Endometrial microvascular endothelial cells (primary cell): Measurements from ENCODE around the gene EGFR. TPM values are rescaled to one million over a fixed set of nuclear protein-coding genes. Genes with fewer than 3 reads are reported as not detected.

Experiments
- in situ Hi-C: cut with HindIII; loops from 2 replicates; pipeline ENCODE4 v1.10.0; 2017; ENCODE audit warnings: low sequenced_read_pairs, low pct_unique_long_range_greater_than_20kb; ENCODE audit errors: inconsistent ontology term
- total RNA-seq: library from RNA; depleted of rRNA; stranded (reverse); fragments of >200 nt; gene quantifications from one replicate; pipeline ENCODE4 v1.2.3, GENCODE V29; 2015; ENCODE audit errors: inconsistent ontology term

Gene EGFR
- total RNA-seq: 4.8 TPM

DNA sequence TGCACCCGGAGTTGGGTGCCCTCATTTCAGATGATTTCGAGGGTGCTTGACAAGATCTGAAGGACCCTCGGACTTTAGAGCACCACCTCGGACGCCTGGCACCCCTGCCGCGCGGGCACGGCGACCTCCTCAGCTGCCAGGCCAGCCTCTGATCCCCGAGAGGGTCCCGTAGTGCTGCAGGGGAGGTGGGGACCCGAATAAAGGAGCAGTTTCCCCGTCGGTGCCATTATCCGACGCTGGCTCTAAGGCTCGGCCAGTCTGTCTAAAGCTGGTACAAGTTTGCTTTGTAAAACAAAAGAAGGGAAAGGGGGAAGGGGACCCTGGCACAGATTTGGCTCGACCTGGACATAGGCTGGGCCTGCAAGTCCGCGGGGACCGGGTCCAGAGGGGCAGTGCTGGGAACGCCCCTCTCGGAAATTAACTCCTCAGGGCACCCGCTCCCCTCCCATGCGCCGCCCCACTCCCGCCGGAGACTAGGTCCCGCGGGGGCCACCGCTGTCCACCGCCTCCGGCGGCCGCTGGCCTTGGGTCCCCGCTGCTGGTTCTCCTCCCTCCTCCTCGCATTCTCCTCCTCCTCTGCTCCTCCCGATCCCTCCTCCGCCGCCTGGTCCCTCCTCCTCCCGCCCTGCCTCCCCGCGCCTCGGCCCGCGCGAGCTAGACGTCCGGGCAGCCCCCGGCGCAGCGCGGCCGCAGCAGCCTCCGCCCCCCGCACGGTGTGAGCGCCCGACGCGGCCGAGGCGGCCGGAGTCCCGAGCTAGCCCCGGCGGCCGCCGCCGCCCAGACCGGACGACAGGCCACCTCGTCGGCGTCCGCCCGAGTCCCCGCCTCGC lies at the start of gene EGFR:
Gene EGFR, plus strand, starts transcription at position 657 of the 830 bp plus-strand sequence. CDS start 261 bp downstream, outside the sequence.
- in situ Hi-C loops: loop anchor here (25.0 kb wide), 2 partner anchors 119 to 244 kb away; no protein-coding TSS in a partner anchor

DNA sequence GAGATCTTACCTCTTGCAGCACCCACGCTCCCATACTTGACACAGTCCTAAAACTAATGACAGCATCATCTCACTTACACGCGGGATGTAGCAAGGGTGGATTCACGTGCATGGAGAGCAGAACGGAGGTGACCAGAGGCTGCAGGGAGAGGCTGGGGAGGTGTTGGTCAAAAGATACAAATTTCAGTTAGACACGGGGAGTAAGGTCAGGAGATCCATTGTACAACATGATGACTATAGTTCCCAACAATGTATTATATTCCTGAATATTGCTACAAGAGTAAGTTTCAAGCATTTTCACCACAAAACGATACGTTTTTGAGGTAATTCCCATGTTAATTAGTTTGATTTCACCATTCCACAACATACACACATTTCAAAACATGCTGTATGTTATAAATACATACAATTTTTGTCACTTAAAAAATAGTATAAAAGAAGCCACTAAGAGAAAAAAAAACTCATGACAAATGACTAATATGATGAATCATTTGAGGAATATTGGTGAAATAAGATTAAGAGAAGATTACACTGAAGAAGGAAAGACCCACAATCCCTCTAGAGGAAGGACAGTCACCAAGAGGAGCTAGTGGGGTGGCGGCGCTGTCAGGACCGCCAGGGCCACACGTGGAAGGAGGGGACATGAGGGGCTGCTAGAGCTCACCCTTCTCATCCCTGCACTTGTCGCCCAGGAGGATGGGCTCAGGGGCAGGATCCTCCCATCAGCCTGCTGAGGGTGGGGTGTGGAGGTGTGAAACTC lies 49.4 kb upstream of the EGFR start:
- in situ Hi-C loops: no loop called here

DNA sequence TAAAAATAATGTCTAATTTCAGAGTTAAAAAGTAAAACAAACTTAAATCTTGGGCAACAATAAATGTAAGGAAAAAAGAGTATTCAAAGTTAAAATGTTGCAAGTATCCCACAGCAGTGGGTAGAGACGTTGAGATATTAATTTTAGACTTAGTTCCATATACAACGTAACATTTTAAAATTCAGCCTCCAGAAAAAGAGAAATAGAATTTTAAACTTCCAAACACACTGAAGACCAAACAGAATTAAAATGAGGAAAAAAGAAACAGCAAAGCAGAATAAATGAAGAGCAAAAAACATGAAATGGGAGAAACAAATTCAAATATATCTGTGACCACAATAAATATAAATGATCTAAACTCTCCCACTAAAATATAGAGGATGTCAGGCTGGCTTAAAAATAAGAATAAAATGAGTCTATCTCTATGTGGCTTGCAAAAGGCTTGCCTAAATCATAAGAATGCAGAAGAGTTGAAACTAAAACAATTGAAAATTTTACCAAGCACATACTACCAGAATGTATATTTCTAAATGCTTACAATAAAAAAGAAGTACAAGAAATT lies 46.0 kb upstream of the EGFR start:
- in situ Hi-C loops: no loop called here

DNA sequence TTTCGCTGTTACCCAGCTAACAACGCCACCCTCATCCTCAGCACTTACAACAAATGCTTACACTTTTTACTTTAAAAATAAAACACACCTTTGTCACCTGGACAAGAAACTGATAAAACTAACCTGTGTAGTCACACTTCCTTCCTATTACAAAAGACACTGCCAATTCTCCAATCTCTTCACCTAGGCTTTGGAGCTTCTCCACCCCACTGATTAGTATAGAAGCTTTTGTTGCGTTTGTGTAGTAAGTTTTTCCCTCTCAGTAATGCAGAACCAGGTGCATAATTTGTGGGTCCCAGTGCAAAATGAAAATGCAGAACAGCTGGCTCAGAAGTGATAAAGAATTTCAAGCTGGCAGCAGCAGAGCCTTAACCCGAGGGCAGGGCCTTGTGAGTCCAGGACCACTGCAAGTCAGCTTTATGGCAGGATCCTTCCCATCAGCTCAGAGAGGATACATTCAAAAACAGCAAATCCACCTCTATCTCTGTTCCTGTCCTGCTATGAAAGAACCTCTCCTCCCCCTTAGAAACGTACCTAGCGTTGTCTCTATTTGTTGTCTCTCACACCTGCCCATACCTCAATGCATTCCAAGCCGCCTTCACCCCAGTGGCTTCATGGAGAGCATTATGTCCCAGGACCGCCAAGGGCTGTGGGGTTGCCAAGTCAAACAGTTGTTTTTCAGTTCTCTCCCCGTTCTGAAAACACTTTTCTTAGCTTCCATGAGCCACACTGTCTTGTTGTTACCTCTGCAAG lies 40.3 kb upstream of the EGFR start:
- in situ Hi-C loops: no loop called here

DNA sequence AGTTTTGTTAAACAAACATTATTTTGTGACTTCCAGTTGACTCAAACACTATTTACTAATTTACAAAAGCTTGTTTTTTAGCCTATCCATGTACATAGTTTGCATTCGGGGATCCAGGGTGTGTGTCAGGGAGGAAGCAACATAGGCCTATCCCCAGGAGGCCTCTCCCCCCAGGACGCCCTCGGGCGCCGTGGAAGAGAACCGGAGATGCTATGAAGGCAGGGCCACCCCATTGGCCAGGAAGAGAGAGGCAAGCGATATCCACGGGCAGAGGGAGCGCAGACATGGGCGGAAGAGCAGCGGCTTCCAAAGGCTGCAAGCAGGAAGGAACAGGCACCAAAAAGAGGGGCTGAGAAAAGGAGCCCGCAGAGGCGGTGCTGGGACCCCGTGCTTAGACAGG lies 38.3 kb upstream of the EGFR start:
- in situ Hi-C loops: no loop called here

DNA sequence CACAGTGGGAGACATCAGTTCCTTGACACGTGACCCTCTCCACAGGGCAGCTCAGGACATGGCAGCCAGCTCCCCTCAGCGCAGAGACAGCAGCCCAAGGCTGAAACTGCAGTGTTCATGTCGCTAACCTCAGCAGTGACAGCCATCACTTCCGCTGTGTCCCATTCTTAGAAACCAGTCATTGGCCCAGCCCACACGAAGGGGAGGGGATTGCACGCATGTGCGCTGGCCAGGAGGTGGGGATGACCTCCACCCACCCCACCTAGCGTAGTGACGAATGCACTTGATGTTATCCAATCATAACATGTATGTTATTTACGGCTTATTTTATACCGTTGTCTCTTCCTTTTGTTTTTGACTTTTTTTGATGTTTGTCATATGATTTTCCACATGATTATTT lies 36.9 kb upstream of the EGFR start:
- in situ Hi-C loops: no loop called here

DNA sequence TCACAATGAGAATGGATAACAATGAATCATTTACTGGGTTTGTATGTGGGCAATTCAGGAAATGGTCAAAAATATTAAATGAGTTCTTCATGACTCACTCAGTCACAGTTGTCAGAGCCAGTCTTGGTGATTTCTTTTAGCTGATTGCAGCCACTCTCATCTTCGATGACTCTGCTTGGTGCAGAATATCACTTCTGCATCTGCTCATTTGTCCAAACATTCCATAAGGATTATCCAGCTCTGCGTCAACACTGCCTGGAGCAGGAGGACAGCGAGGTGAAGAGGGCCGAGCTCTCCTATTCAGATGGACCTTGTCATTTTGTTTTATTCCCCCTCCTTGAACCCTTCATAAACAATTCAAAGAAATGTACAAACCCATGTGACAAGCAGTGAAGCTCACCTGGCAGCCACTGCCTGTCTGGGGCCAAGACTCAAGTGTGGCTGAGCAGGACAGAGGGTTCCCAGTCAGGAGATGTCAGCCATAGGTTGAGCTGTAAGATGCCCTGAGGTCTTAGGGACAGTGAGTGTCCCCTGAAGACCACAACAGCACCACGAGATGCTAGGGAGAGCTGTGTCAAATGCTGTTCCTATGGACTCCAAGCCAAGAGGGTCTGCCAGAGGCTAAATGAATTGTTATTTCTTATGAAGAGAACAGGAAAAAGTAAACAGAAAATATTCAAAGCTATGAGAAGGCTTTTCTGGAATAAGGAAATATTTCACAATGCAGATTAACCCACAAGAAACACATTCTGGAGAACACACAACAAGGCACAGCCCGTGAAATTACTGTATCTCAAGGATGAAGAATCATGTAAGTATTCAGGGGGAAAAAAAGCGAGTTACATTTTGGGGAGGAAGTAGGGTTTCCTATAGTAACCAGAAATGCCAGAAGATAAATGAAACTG lies 33.1 kb upstream of the EGFR start:
- in situ Hi-C loops: no loop called here

DNA sequence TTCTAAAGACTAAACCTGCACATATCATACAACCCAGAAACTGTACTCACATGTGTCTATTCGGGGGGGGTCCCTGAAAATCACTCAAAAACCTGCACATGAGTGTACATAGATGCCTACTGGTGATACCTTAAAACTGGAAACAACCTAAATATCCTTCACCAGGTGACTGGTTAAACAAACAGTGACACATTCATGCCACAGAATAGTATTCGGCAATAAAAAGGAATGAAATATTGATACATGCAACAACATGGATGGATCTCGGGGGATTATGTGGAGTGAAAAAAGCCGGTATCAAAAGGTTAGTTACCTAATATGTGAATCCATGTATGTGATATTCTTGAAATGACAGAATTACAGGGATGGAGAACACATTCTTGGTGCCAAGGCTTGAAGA lies 32.1 kb upstream of the EGFR start:
- in situ Hi-C loops: no loop called here

DNA sequence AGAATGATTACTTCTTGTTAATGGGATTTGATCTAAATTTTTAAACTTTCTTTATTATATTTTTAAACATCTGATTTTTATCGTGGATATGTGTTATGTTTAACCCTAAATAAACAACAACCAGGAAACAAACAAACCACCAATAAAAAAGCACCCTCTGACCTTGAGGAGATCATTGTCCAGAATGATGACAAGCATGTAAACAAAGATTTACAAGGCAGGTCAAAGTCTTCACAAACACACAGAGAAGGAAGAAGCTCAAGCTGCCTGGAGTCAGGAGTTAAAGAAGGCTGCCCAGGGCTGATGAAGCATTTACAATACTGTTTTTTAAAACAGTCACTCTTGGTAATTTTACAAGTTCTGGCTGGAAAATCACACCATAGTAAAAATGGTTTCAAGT lies 31.0 kb upstream of the EGFR start:
- in situ Hi-C loops: no loop called here

DNA sequence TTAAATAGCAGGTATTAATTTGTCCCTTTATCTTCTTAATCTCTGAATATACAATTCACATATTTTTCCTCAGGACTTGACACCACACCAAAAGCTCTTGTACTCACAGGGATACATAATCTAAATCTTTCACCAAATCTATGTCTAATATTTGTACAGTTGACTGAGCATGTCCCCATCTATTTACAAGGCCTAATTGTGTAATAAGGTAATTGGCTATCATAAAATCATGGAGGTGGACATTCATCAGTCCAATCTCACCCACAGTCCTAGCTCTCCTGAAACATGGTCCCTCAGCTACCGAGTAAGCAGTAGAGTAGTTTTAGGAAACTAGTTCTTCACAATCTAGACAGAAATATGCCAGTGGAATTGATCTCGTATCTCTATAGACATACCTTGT lies 30.3 kb upstream of the EGFR start:
- in situ Hi-C loops: no loop called here

DNA sequence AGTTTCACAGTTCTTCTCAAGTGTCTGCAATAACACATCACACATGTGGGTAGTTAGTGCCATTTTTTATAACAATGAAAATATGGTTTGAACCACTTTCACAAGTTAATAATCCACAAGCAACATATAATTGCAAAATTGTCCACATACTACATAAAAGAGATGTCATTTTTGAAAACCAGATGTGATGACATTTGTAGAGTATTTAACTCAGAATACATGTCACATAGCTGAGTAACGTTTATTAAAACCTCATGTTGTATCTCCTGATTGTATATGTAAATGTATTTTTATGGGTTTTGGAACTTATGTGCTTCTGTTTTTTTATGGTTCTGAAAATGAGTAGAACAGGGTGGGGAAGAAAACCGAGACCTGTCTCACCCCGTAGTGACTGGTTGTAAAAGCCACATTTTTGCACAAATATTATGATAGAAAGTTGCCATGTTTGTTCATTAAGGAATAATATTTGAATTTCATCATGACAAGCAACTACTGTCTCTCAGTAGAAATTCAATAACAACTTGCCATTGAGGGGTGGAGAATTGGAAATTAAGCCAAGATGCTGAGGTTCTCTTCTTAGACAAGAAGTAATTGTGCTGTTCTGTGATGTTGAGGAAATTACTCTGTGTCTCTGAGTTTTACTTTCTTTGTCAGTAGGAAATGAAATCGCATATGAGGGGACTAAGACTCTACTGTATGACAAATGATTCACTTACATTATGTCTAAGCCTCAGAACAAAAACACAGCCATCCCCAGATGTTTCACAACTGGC lies 29.2 kb upstream of the EGFR start:
- in situ Hi-C loops: no loop called here

DNA sequence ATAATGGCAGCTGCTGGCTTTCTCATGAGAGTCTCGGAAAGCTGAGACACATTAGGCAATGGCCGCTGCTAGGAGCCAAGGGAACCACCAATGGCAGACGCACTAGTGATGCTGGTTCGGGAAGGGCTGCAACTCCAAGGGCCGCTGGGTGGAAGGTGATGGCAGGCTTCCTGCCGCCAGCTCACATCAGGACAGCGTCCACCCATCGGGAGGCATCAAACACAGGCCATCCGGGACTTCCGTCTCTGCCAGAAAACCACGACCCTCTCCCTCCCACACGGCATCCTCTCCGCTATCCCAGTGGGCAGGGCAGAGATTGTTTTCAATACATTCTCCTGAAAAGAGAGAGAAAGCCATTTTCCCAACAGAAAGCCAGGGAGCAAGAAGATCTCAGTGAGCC lies 27.5 kb upstream of the EGFR start:
- in situ Hi-C loops: no loop called here

DNA sequence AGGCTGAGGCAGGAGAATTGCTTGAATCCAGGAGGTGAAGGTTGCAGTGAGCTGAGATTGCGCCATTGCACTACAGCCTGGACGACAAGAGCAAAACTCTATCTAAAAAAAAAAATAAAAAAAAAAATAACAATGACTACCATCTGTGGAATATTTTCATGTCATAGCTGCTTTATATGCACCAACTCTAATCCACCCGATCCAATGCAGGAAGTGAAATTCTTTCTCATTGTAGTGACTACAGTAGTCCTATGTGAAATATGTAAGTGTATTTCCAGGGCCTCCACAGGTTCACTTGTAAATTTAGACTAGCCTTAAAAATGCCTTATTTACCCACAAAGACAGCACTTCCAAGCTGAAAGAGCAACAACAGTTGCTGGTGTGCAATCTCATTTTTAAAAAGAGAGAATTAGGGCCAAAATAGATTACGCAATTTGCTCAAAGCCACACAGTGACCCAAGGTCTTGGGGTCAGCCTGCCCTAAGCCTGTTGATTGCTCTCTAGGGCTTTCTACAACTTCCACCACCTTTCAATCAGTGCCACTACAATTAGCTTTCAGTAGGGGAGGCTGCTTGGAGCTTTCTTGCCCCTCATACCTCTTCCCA lies 25.8 kb upstream of the EGFR start:
- in situ Hi-C loops: no loop called here

DNA sequence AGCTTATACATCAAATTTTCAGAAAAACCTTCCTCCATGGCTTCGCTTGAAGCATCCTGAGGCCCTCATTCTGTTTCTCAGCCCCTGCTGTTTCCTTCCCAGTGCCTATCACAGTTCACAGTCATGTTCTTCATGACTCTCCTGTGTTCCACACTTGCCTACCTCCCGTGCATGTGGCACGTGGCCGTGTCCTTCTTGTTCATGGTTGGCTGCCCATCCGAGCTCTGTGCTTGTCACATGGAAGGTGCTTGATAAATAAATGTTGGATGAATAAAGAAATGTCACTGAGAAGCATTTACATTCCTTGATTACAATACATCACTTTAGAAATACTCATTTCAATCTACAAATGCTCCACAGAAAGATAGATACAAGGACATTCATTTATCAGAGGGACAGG lies 23.7 kb upstream of the EGFR start:
- in situ Hi-C loops: no loop called here

DNA sequence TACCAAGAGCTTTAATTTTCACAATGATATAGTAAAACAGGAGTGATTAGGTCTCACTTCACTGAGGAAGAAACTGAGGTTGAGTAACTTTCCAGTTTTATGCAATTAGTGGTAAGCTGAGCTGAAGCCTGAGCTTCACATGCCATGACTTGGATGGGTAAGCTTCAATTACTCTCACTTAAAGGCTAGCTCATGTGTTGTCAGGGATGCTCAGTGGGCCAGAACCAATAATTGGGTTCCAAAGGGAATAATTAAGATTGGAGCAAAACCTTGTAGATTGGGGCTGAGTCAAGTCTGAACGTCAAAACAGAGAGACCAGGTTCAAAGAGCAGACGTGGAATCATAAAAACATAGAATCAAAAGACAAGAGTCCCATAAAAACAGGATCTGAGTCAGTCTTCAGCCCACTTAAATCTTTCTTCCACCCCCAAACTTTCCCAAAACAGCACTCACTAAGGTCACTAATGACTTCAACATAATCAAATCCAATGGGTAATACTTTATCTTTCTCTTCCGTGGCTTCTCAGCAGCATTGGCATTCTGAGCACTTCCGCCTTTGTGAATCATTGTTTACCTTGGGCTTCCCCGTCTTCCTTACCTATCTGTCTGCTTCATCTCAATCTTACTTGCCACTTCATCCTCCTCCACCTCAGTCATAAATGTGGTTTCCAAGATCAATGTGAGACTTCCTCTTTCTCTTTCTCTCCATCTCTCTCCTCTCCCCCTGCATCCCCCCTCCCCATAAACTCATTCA lies 23.0 kb upstream of the EGFR start:
- in situ Hi-C loops: no loop called here

DNA sequence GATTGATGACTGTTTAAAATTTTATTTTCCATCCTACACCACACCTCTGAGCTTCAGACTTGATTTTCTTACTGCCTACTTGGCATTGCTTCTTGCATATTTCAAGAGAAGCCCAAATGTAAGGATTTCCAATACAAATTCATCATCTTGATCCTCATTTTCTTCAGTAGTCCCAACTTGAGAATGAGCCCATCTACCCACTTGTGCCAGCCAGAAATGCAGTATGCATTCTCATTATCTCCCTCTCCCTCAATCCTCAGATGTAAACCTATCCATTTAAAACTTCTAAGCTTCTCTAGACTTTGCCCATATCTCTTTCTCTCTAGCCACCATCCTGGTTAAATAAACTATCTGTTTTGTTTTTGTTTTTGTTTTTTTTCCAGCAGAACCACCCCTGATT lies 22.4 kb upstream of the EGFR start:
- in situ Hi-C loops: no loop called here
